CD4-positive, alpha-beta T cell treated with Interleukin-12 subunit alpha and Interleukin-12 subunit beta, for 1 hour (primary cell): ENCODE results near the gene NRP1.
"Not testable (repeated sequence)": the region's sequence is repeated elsewhere in the genome, so short reads cannot be mapped to it uniquely, and the experiment has no call there.

Experiments
- DNase-seq: peaks from one replicate; pipeline ENCODE4 v3.0.0-alpha.2; 2020

Gene NRP1

GRCh38 chr10:33315891-33316290, 18.6 kb downstream of the NRP1 start:
- DNase-seq: no peak

GRCh38 chr10:33314811-33315561, 19.5 kb downstream of the NRP1 start:
- no peak for DNase-seq

DNA sequence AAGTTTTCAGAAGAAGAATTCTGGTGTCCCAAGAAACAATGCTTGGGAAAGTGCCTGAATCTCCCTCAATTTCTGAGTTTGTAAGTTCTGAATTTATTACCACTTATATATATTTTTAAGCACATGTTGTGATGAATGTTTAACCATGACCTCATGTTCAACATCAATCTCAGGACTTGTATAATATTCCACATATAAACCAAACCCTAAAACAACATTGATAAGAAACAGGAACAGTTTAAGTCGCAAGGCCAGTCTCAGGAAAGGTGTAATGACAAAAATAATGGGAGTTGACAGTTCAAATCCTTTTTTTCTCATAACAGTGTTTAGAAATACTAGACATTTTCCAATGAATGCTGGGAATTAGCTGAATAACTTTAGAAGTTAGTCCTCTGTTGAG, 22.8 kb downstream of the NRP1 start:
- DNase-seq: no peak

GRCh38 chr10:33310853-33311252, 23.6 kb downstream of the NRP1 start:
- DNase-seq: no peak

GRCh38 chr10:33309406-33309805, 25.1 kb downstream of the NRP1 start:
- DNase-seq: no peak

GRCh38 chr10:33307835-33308234, 26.6 kb downstream of the NRP1 start:
- DNase-seq: no peak

DNA sequence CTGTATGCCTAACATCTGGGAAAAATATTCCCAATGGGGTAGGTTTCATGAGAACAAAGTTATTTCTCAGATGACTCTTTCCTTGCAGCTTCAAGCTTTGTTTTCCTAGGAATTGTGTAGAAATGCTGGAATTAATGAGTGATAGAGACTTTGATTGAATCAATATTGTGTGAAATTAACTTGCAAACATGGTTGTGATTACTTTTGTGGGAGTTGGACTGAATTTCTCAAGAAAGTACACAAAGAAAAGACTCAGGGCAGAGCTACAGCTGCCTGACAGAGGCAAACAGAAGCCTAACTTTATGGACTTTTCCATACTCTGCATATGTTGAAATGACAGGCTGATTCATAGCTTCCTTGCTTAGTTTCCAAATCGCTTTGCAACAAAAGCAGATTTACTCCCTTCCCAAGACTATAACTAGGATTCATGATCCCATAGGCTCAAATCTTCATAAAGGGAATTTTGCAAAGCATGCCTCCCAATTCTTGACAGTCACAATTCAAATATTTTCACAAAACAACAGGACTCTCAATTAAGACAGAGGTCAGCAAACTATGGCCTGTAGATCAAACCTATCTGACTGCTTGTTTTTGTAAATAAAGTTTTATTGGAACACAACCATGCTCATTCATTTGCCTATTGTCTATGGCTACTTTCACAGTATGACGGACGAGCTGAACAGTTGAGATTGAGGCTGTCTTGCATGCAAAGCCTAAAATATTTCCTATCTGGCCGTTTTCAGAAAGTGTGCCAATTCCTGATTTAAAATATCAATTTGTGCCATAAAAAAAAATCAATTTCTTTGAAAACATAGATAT, 27.6 kb downstream of the NRP1 start:
- no peak for DNase-seq

- no peak for DNase-seq
Measured at GRCh38 chr10:33306126-33306525, 28.3 kb downstream of the NRP1 start.

- DNase-seq: no peak
Measured at GRCh38 chr10:33304423-33305225, 29.8 kb downstream of the NRP1 start.

DNA sequence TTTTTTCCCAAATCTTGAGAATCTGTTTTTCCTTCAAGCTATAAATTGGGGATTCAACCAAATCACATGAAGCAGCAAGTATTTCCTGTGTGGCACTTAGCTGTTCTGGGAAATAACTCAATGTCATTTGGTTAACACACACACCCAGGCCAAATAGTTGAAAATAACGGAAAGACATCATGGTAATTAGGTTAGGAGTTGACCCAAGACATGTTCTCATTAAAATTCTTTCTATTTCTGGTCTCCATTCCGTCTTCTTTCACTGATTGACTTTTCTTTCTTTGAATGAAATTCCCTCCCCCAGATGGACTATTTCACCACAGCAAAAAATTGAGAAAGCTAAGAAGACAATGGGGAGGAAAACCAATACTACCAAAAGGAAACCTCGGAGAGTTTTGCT, 30.5 kb downstream of the NRP1 start:
- DNase-seq: no peak

DNA sequence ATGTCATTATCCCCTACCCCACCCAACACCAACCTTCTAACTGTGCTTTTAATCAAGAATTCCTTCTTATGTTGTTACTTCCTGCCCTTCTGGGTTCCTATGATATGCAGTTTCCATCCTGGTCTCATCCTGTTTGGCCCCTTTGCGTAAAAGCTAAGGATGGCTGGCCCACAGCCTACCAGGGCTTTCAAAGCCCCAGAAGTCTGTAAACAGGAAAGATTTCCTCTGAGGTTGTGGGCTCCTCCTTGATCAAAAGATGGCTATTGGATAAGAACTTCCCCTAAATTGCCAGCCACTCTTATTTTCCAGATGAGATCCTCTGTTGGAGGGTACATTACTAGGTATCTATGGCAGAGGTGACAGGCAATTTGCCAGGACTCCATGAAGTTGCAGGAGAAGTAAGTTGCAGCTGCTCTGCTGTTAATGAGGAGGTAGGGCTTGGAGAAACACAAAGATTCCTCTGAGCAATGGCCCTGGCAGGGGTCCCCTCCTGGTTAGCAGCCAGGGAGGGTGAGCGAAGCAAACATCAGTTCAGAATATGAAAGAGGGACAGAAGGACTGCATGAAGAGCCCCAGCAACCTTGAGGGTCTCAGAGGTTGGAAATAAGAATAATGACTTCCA, 32.1 kb downstream of the NRP1 start:
- no peak for DNase-seq

DNA sequence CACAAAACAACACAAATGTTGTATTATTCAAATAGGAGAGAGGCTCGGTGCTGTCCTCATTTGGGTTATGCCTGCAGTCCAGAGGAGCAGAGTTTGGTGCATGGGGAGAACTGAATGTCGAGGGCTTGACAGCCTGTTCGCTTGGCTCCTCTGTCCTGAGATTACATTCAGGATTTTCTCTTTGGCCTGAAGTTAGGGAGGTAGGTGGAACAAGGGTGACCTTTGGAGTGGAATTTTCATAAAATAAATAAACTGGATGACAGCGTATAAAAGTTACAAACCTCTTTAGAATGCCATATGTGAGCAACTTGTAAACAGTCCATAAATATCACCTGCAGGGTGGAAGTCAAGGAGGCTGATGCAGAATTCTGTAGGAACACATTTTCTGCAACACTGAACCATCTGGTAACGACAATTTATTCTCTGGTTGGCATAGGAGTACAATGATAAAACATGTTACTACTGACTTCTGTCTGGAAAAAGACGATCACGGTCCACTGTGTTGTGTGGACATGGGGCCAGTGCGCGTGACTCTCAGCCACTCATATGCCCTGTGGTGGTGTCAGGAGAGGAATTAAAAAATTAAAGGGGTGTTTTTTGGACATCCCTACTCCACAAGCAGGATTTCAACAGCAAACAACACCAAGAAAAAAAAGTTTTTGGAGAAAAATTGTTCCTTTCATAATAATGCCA, 33.2 kb downstream of the NRP1 start:
- no peak for DNase-seq

GRCh38 chr10:33300544-33300943, 33.9 kb downstream of the NRP1 start:
- not testable (repeated sequence) for DNase-seq

DNA sequence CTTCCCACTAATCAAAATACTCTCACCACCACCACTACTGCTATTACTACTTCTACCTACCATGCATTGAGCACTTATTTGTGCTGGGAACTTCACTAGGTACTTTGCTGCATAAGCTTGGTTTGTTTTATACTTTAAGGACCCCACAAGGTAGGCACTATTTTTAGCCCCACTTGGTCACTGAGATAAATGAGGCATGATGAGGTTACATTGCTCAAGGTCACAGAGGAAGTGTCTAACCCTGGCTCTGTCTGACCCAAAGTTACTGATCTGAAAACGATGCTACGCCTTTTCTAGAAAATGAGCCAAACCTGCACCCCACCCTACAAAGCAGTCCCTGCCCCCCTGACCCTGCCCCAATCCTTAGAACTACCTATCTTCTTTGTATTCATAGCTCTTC, 35.6 kb downstream of the NRP1 start:
- DNase-seq: no peak

- no peak for DNase-seq
Measured at GRCh38 chr10:33298110-33298509, 36.4 kb downstream of the NRP1 start.

GRCh38 chr10:33295851-33296250, 38.6 kb downstream of the NRP1 start:
- no peak for DNase-seq

GRCh38 chr10:33293531-33294170, 40.8 kb downstream of the NRP1 start:
- no peak for DNase-seq

DNA sequence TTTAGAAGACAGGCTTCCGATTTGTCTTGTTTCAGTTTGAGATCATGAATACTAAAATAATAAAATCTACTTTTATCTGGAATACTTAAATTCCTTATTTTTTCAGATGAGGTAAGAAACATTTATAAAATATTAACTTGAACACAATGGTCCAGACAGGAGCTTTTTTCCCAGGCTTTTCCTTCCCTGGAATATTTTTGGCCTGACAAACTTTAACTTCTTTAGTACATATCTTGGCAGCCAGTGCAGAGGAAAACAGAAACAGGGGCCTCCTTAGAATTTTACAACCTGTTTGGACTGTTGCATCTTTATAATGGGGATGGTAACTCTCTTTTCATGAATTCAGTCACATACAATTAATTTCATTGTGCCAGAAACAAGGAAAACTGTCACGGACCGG, 41.4 kb downstream of the NRP1 start:
- no peak for DNase-seq

GRCh38 chr10:33291053-33291592, 43.3 kb downstream of the NRP1 start:
- no peak for DNase-seq

DNA sequence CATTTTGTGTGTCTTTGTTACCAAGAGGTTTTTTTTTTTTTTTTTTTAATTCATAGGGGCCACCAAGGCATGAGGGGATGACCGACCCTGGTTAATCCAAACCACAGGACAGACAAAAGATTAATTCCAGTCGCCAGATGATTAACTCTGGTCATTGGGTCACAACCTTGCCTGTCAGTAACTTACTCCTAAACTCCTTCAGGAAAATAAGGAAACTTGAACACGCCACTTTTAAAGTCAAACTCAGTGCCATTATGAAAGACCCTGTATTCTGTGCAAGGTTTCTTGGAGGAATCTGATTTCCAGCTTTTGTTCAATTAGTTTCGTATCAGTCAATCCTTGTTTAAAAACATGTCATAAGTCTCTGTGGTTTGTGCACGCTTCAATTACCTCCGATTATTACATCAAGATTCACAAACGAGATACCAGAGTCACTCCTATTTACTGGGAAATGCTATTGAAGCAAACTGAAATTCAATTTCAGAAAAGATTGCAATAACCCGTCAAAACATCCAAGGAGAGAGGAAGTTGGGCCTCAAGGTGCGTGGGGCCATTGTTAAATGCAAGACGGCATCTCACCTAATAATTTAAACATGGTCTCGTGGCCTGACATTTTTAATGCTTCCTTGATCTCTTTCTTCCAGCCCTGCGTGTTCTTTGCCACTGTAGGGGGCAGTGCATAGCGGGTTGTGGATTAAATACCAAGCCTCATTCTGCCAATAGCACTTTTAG, 44.0 kb downstream of the NRP1 start:
- no peak for DNase-seq

DNA sequence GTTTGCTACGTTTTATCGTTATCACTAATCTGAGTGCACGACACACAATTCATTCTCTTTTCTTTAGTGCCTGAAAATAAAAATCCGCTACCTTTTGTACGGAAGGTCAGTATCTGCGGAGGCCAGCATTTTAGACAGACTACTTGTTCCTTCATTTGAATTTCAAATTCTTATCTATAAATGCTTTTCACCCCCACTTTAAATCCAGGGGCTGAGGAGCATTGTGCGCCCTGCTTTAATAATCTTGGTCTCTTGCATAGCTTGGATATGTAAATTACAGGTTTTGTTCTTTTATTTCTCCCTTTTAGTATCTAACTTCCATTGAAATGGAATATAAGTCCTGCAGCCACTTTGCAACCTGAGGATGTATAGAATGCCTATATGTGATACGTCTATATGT, 44.7 kb downstream of the NRP1 start:
- no peak for DNase-seq
